GM12801 (cell line): ENCODE results near the gene CCNB1.

Experiments used
- TF ChIP-seq, protein P1 (sequence below): IDR thresholded peaks from one replicate; pipeline ENCODE4 v1.5.1; 2011; ENCODE audit warnings: control low read depth; ENCODE audit not compliant: insufficient read length; ENCODE audit errors: extremely low read depth

Gene CCNB1

GRCh38 chr5:69217548-69218526 lies 50.9 kb downstream of the CCNB1 start:
- TF ChIP-seq, protein P1, sequence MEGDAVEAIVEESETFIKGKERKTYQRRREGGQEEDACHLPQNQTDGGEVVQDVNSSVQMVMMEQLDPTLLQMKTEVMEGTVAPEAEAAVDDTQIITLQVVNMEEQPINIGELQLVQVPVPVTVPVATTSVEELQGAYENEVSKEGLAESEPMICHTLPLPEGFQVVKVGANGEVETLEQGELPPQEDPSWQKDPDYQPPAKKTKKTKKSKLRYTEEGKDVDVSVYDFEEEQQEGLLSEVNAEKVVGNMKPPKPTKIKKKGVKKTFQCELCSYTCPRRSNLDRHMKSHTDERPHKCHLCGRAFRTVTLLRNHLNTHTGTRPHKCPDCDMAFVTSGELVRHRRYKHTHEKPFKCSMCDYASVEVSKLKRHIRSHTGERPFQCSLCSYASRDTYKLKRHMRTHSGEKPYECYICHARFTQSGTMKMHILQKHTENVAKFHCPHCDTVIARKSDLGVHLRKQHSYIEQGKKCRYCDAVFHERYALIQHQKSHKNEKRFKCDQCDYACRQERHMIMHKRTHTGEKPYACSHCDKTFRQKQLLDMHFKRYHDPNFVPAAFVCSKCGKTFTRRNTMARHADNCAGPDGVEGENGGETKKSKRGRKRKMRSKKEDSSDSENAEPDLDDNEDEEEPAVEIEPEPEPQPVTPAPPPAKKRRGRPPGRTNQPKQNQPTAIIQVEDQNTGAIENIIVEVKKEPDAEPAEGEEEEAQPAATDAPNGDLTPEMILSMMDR: no peak

DNA sequence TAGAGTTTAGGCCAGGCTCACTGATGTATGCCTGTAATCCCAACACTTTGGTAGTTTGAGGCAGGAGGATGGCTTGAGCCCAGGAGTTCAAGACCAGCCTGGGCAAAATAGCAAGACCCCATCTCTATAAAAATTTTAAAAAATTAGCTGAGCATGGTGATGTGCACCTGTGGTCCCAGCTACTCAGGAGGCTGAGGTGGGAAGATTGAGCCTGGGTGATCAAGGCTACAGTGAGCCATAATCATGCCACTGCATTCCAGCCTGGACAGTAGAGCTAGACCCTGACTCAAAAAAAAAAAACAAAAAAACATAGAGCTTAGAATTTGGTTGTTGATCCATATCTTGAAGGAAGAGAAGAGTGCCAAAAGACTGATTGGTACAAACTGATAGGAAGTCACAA lies 53.0 kb downstream of the CCNB1 start:
- TF ChIP-seq, protein P1: no peak

- TF ChIP-seq, protein P1: no peak
Observed at GRCh38 chr5:69224520-69224919, 57.6 kb downstream of the CCNB1 start.

DNA sequence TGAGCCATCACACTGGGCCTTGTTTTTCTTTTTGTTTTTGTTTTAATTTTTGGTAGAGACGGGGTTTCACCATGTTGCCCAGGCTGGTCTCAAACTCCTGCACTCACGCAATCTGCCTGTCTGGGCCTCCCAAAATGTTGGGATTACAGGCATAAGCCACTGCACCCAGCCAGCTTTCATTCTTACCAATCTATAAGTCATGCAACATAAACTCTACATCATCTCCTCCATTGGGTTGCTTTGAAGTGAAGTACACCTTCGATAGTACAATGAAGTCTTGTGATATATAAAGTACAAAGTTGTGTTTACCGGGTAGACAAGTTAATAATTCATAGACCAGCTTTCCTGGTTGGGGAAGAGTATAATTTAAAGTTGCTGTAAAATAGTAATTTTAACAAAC lies 58.9 kb downstream of the CCNB1 start:
- TF ChIP-seq, protein P1: no peak
